ENCODE results near the gene PRX.

- TF ChIP-seq EZH2 (IDR thresholded peaks at IDR 0.05; ENCODE audit: low read depth) (no peak), CTCF (conservative IDR thresholded peaks at IDR 0.05) (no peak)
Observed at GRCh38 chr19:40403262-40403984, 9.8 kb downstream of the PRX start.
